Inferior parietal cortex (tissue), 1 donor: ENCODE results near the gene OR2T6.
"Not testable (repeated sequence)": the region's sequence is repeated elsewhere in the genome, so short reads cannot be mapped to it uniquely, and the experiment has no call there.

ENCODE experiments used
- DNase-seq: peaks from one replicate; pipeline ENCODE4 v3.0.0-alpha.2; 2016; ENCODE audit errors: extremely low spot score

The OR2T6 gene, protein sequence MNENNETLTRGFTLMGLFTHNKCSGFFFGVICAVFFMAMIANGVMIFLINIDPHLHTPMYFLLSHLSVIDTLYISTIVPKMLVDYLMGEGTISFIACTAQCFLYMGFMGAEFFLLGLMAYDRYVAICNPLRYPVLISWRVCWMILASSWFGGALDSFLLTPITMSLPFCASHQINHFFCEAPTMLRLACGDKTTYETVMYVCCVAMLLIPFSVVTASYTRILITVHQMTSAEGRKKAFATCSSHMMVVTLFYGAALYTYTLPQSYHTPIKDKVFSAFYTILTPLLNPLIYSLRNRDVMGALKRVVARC

DNA sequence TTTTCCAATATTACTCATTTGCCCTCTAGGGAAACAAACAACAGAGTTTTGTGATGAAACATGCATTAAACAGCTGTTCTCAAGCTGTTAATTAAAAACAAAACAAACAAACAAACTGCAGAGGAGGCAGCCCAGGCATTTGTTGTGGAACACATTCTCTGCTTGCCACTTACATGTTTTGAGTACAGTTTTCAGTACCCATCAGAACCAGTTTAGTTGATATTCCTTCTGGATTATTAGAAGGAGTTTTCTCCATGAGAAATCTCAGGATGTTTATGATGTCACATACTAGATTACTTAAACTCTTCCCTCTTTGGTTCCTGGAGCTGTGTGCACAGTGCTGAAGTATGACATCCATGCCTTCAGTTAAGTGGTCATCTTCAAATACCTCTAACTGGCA is at the start of gene OR2T6:
TSS of gene OR2T6 (plus strand) at position 301 of the 400 bp plus-strand sequence. CDS start 11,863 bp downstream, outside the sequence.
- no peak for DNase-seq

DNA sequence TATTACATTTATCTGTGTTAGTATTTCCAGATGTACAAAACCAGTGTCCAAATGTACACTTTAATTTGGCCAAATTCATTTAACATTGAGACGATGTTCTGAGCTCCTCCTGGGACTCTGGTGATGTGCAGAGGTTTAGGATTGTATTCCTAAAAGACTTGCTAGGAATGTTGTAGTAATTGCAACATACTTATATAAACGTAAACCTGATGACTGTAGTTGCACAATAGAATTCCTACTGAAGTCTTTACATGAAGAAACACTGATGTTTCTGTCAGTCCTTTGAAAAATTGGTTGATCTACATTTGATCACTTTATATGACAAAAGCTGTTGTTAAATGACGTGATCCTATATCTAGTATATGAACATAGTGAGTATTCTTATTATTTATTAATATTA is 32.1 kb upstream of the OR2T6 start:
- DNase-seq, result no peak

DNA sequence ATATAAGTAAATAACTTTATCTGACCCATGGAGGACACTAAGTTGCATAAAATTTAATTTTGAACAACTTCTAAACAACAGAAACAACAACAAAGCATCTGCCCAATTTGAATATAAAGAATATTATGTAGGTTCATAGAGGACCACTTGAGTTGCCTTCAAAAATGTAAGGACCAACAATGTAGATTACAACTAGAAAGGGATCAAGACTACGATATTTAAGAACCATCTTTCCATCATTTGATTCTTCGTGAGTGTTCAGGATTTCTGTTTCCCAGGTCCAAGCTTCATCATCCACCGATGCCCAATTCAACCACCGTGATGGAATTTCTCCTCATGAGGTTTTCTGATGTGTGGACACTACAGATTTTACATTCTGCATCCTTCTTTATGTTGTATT is 27.1 kb upstream of the OR2T6 start, which contains the start of gene OR14C36:
TSS of gene OR14C36 (plus strand) at position 301 of the 400 bp plus-strand sequence. CDS start at position 301, 0 bp downstream.
- no peak for DNase-seq

DNA sequence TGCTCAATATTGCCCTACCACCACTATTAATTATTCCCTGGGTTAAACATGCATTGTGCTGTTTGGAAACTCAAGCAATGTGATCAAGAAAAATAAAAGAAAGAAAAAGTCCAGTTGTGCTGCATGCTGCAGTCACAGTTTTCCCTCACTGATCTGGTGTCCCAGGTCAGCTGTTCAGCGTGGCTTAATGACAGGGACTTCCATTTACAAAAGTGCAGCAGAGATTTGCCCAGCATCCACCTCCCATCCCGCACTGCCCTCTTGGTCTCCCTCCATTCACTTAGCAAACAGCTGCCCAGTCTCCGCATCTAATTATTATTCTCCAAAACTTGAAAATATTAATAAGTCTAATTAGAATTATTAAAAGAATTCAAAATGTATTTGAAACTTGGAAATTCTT is 16.1 kb upstream of the OR2T6 start:
- peak; percentile 13 for DNase-seq

DNA sequence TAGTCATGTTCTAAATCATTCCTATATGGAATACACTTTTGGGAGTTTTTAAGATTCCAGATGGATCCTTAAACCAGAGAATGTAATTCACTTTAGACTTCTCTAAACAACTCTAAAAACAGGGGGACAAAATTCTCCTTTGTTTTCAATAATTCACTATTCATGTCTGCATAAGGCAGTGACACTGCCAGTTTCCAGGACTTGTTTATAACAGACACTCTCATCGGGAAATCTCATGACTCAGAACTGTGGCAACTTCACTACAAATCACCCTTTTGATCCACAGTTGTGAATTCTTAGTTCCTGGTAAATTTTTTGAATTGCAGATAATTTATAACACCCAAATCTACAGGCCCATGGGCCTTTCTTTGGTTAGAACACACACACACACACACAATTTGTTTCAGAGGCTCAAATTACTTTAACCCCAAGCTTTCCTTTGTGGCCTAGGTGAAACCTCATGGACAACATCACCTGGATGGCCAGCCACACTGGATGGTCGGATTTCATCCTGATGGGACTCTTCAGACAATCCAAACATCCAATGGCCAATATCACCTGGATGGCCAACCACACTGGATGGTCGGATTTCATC is 14.3 kb upstream of the OR2T6 start, which contains the start of gene OR2T4:
TSS of gene OR2T4 (plus strand) at position 545 of the 595 bp plus-strand sequence. CDS start at position 545, 0 bp downstream.
- peak; percentile 71 for DNase-seq

DNA sequence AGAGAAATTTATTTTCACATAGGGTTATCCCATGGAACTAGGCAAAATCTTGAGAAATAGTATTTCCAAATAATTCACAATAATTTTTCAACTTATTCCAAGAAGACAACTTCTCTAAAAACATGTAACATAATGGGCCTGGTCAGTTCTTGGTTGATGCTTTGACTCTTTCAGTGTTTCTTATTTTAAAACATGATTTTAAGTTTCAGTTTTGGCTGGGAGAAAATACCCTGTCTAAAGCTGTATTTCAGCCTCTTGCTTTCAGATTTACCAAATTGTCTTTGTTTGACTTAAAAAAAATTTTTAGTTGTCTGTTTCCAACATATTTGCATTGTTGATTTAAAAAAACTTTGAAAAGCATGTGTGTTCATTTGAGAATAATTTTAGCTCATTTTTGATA is 8.9 kb upstream of the OR2T6 start:
- no peak for DNase-seq

DNA sequence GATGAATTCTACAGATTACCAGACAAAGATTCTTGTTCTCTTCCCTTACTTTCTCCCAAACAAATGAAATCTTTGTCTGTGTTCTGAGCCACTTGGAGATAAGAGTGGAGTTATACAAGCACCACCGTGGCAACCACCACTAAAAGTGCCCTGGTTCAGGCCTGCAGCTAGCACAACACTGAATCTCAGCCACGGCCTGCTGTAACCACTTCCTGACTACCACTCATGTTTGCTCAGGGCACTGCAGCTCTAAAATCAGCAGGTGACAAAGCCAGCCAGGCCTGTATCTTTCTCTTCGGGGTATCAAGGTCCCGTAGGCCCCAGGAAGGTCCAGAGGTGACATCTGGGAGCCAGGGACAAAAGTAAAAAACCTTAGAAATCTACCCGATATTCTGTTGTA is 3.2 kb upstream of the OR2T6 start:
- DNase-seq, result no peak

DNA sequence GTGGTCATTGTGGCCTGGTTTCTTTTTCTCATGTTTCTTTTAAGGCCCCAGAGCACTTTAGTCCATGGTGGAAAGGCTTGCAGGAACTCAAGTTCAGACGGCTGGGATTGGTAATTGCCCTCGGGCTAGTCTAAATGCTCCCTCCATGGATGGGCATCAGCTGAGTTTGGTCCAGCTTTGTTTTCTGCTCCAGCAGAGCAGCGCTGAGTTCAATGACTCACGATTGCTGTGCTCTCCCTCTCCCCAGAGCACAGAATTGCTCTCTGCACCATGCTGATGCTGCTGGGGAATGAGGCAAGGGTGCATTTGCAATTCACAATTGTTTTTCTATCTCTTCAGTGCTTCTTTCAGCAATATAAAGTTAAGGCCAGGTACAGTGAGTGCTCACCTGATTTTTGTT is 1.8 kb upstream of the OR2T6 start:
- DNase-seq, result no peak

DNA sequence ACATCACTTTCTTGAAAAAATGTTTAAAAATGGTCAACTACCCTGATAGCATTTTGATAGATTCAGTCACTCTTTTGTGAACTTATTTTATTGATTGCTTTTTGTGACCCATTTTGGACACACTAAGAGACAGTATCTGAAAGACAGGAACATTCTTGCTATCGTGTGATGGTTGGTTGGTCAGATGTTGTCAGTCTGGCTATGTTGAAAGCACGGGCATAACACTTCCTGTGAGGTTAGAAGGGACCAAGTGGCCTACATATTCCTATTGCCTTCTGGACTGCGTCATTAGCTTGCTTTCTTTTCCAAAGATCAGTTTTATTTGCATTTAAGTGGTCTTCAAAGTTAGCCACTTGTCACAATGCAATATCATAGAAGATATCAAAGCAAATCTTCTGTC is 1.4 kb downstream of the OR2T6 start:
- no peak for DNase-seq

DNA sequence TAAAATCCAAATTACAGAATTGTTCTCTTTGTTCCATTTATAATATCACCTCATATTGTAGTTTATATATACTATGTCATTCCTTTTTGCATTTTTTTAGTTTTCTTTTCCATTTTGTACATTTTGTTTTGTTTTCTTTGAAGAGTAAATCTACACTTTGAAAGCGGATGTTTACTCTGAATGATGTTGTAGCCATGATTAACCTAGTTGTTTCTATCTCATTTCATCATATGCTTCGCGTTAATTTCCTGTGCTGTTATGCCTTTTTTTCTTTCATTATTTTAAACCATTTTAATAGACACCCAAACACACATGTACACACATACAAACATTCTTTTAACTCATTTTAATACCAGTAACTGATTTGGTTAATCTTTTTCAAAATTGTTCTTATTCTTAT is 5.3 kb downstream of the OR2T6 start:
- DNase-seq, result no peak

DNA sequence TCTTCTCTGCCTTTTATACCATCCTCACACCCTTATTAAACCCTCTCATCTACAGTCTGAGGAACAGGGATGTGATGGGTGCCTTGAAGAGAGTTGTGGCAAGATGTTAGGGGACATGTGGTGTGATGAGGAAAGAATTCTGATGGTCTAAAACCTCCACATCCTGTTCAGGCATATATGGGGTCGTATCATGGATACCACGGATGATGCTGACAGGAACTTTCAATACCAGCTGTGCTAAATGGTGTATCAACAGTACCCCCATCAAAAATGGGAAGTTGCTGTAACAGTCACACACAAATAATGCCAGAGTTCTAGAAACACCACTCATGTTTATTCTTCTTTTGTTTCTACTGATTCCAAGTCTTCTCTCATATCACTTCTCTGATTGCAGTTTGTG is 12.9 kb downstream of the OR2T6 start:
- DNase-seq, result no peak

DNA sequence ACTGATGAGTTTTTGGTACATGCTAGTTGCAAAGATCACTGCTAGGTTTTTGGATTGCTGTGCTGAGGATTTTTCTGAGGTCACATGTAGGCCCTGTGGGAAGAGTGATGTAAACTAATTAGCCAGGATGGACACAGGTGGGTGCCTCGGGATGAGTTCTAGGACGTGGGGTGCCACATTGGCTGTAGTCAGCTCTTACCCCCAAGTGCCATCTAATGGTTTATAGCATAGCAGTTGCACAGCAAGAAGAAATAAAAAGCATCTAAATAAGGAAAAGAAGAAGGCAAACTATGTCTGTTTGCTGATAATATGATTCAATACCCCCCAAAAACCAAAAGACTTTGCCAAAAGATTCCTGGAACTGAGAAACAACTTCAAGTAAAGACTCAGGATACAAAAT is 17.5 kb downstream of the OR2T6 start:
- DNase-seq, result no peak

DNA sequence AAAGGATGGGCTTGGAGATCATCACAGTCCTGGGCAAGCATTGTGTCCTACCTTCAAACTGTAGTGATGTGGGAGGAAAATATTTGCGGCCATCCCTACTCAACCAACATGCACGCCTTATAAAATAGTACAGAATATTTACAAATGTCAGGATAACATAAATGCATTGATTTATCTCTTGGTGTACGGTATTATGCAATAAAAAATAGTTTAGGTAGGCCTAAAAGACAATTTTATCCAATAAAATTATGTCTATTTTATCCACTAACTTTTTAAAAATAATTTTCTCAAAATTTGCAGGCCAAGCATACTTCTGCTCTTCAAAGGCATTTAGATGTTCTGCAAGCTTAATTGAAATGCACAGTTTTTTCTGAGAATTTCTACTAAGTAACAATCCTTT is 27.2 kb downstream of the OR2T6 start, which contains the start of gene OR2T1:
TSS of gene OR2T1 (plus strand) at position 301 of the 400 bp plus-strand sequence. CDS start 3,100 bp downstream, outside the sequence.
- no peak for DNase-seq

DNA sequence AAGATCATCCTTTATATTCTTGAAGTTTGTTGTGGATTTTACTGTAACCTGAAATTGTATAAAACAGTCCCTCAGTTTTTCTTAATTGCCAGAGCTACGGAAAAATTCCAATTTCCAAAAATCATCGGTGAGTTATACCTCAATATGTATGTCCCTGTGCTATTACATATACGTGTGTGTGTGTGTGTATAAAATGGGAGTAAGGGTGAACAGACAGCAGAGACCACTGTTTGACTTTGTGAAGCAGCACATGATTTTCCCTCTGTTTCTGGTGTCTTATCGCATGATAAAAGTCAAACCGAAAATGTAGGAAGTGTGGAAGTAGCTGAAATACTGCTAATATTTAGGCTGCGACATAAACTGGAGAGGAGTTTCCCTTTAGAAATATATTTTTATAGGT is 28.5 kb downstream of the OR2T6 start:
- DNase-seq, result no peak

DNA sequence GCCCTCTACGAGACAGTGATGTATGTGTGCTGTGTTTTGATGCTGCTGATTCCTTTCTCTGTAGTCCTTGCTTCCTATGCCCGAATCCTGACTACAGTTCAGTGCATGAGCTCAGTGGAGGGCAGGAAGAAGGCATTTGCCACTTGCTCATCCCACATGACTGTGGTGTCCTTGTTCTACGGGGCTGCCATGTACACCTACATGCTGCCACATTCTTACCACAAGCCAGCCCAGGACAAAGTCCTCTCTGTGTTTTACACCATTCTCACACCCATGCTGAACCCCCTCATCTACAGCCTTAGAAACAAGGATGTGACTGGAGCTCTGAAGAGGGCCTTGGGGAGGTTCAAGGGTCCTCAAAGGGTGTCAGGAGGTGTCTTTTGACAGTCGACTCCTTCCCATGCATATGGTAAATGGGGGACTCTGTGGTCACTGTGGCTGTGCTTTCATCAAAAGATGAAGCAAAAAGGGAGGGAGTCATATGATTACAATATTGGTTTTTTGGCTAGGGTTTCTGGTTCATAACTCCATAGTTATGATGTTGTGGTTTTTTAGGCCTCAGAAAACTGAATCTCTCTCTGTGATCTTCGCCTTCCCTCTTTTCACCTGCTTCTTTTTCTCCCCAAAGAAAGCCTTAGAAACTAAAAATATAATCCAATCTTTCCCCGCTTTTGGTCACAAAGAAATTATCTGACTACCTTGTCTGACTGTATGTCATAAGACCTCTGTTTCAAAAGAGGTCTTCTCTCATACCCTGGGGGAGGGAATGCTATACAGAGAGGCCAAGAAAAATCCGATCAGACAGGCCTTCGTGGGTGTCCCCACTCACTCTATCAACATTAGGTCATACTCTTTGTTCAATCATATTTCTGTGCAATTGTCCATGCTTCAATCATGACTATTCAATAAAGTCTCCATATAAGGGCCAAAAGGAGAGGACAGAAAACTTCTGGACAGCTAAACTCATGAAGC is 31.5 kb downstream of the OR2T6 start:
- DNase-seq, result no peak

DNA sequence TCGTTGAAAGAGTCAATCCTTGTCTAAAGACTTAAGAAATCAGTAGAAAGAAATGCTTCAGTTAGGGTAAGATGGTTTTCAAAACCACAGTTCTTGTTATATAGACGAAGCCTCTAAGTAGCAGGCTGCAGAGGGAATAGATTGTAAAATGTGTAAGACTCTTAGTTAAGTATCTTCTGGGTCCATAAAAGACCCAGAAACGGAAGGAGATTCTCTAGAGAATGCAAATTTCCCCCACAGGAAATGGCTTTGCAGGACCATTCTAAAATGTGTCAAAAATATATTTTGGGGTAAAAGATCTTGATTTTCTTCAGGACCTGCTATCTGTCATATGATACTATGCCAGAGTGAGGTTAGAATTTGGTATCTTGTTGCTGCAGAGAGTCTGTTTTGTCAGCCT is 40.7 kb downstream of the OR2T6 start:
- DNase-seq, result no peak

DNA sequence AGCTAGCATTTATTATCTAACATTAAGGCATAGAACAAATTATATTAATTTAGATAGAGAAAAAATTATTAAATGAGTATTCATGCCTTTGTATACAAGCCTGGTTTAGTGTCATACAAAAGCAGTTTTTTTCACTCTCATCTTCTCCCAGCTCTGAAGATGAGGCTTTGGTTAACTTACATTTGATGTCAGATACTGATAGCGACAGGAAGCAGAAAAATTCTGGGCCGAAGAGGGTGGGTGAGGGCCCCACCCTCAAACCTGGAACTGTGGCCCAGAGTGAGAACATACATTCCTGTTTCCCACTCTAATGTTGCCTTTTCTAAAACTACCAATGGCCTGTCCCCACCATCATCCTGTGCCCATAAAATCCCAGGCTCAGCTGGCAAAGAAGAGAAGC is 42.3 kb downstream of the OR2T6 start:
- no peak for DNase-seq

DNA sequence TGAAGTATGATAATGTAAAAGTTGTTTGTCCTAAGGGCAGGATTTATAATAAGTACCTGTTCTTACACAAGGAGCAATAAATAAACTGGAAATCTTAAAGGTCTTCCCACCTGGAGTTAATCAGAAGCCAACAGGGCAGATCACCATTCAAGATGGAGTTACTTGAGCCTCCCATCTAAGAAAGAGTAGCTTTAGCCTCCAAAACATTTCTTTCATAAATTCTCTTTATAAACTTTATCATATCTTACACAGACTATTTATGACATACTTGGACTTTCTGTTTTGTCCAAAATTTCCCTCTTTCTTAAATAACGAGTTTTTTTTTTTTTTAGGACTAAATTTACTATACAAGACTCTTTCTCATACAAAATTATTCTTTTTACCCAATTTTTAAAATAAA is 45.8 kb downstream of the OR2T6 start:
- no peak for DNase-seq

DNA sequence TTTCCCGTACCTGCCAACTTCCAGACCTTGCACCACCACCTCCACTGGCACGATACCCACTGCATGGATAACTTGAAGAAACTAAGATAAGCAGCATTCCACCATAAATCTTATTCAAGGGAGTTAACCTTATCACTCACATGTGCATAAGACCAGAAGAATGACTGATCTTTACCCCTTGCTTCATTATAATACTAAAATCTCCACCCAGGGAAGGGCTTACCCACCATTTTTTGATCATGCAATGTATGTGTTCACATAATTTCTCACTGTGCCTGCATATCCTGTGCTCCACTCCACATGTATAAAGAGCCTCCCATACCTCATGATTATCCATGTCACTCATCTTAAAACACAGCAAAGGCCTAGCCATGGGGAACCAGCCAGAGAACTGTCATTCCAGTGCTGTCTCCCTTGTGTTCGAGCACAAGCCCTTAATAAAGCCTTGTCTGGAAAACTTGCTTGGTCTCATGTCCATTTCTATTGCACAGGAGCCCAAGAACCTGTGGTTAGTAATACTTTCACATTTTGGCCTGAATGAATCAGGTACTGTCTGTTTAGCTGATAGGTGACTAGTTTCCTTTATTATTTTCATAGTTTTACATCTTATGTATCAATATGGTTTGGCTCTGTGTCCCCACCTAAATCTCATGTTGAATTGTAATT is 52.1 kb downstream of the OR2T6 start:
- DNase-seq, result not testable (repeated sequence)

DNA sequence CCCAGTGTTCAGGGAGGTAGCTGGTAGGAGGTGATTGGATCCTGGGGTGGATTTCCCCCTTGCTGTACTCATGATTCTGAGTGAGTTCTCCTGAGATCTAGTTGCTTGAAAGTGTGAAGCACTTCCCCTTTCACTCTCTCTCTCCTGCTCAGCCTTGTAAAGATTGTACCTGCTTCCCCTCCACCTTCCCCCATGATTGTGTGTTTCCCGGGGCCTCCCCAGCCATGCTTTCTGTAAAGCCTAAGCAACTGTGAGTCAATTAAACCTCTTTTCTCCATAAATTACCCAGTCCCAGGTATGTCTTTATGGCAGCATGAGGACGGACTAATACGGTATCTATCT is 52.6 kb downstream of the OR2T6 start:
- not testable (repeated sequence) for DNase-seq

DNA sequence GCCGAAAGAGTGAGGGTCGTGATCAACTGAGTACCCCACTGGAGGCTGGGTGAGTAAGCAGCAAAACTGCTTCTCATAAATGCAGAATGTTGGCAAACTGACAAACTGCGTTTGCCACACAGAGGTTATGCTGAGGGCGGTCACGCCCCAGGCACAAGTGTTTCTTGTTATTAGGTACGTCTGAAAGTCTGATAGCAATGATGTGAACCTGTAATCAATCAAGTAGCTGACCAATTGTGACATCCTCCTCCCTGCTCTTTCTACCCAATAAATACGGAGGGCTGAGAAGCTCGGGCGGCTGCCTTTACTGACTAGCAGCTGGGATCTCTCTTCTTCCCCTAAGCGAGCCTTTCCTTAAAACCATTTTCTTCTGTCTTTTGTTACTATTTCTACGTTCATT is 56.1 kb downstream of the OR2T6 start:
- DNase-seq, result not testable (repeated sequence)

DNA sequence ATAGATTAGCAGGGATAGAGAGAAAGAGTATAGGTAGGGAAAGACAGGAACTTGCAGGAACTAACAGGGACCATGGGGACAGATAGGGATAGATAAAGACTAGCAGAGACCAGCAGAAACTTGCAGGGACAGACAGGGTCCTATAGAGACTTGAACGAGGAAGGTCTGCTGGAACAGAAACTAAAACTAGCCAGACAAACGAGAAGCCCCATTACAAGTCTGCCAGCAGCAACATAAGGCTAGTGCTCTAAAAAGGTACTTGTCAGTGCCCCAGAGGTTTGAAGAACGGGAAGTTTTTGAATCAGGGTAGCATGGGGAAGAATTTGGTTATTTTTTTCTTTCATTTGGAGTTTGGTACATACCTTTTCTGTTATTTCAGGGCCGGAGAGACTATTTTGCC is 56.7 kb downstream of the OR2T6 start:
- DNase-seq, result not testable (repeated sequence)
